Heart right ventricle (tissue), 16 donors: ENCODE results near the gene SYT6. TPM values are rescaled to one million over a fixed set of nuclear protein-coding genes. Genes with fewer than 3 reads are reported as not detected.

Experiments used
- ATAC-seq, 8 donors: fragments of 200-7000 bp; cut with Tn5 transposase; one replicate each; pipeline ENCODE4 v1.9.1; 2020; ENCODE audit warnings: mild to moderate bottlenecking in 8 of 8, moderate library complexity in 8 of 8, moderate number of reproducible peaks in 1 of 8
- DNase-seq, 2 donors: peaks; one replicate each; pipeline ENCODE4 v3.0.0-alpha.2; 2020
- H3K27ac ChIP-seq, 10 donors: fragments of 200-600 bp; sonication (generic) in 2 of 10; one replicate each; pipeline versions ENCODE4 v1.5.0 to v1.8.0; 2020 to 2022; ENCODE audit warnings: mild to moderate bottlenecking in 3 of 10
- H3K27me3 ChIP-seq, 7 donors: fragments of 200-600 bp; one replicate each; pipeline ENCODE4 v1.8.0; 2021 to 2022; ENCODE audit warnings: mild to moderate bottlenecking in 2 of 7
- H3K36me3 ChIP-seq, 9 donors: fragments of 200-600 bp; sonication (generic) in 1 of 9; one replicate each; pipeline versions ENCODE4 v1.5.0 to v1.8.0; 2020 to 2022; ENCODE audit warnings: mild to moderate bottlenecking in 2 of 9
- H3K4me1 ChIP-seq, 9 donors: fragments of 200-600 bp; sonication (generic) in 1 of 9; one replicate each; pipeline versions ENCODE4 v1.5.0 to v1.8.0; 2020 to 2022; ENCODE audit warnings: mild to moderate bottlenecking in 4 of 9
- H3K4me3 ChIP-seq, 10 donors: fragments of 200-600 bp; sonication (generic) in 2 of 10; one replicate each; pipeline versions ENCODE4 v1.5.0 to v1.8.0; 2020 to 2022; ENCODE audit warnings: mild to moderate bottlenecking in 7 of 10, moderate library complexity in 2 of 10
- H3K9me3 ChIP-seq, 11 donors: fragments of 200-600 bp in 10 of 11; sonication (generic) in 2 of 11; one replicate each; pipeline versions ENCODE4 v1.5.0 to v1.8.0; 2013 to 2022; ENCODE audit warnings: mild to moderate bottlenecking in 2 of 11, control low read depth in 1 of 11, moderate library complexity in 1 of 11
- CTCF ChIP-seq, 9 donors: fragments of 200-600 bp; sonication (generic) in 2 of 9; IDR thresholded peaks; one replicate each; pipeline versions ENCODE4 v1.5.0 to v1.8.0; 2021 to 2022; ENCODE audit warnings: antibody characterized with exemption in 9 of 9, mild to moderate bottlenecking in 5 of 9, moderate library complexity in 1 of 9
- WGBS, 2 donors: extraction: QIAGEN DNeasy Blood & Tissue Kit; methylation state at CpG; one replicate each; pipeline ENCODE4 v1.1.7; 2013; ENCODE audit warnings: inconsistent platforms in 1 of 2; 5-methylcytosine and 5-hydroxymethylcytosine counted together
- intact Hi-C, 10 donors: fragments of 100-400 bp; cut with DNase I; formaldehyde crosslinking; loops; one replicate each; pipeline versions ENCODE4 v1.11.1 to v1.14.2; 2022
- polyA plus RNA-seq, 2 donors: library from polyadenylated mRNA; stranded (reverse); fragments of 200-250 nt; gene quantifications; one replicate each; pipeline ENCODE4 v1.2.3, GENCODE V29; 2013
- total RNA-seq, 10 donors: library from RNA; stranded (reverse); fragmentation: NEBNext Ultra II Directional in 3 of 10; extraction: Animal tissue kit (Norgen Biotek cat#: 25700) in 3 of 10; gene quantifications; one replicate each; pipeline versions ENCODE4 v1.2.1 to v1.2.4, GENCODE V29; 2021 to 2023
- donor health status: Arrhythmogenic right ventricular cardiomyopathy.
- donor health status: ischemic (EF 13 %, LVEDD 7.1; RV severe dilation, severe dysfunction).
- donor health status: healthy with polysubstance abuse.
- donor health status: DM: no; HTN: yes; CAD: no.
- donor health status: DM: no; HTN: no; CAD: no.
- donor health status: ischemic (EF 25% LVEDD 6.9; RV normal size, moderate dysfunction).
- donor health status: ischemic (EF 25% LVEDD 5.7; RV mildly dilated, moderate dysfunction).
- donor health status: healthy.
- donor health status: DM: yes; HTN: yes; CAD: no.
- donor health status: Ischemic cardiomyopathy.
- donor health status: ischemic (EF 35%, LVEDD 5.7; RV mildly dilated, moderate dysfunction).
- donor health status: nonischemic (EF 11% LVEDD 7.7; RV severe dilation, severe dysfunction).
- donor health status: DM: yes; HTN: yes; CAD: no.
- donor health status: PGD.
- donor health status: ischemic (EF 29% LVEDD 5.4; RV normal size, mild dysfunction).
- donor health status: nonischemic (EF 23%, LVEDD 6.1; RV moderate dilation, normal function).

The SYT6 gene
- total and polyA plus RNA-seq, 12 donors, result 0.21 TPM; not detected in 11

GRCh38 chr1:114091711-114092110 lies 62.0 kb downstream of the SYT6 start:
- ATAC-seq (no peak), DNase-seq (no peak)
- peaks cover 0 to 14% (median 0%) of the 10 kb centered on the region in 9 donors for H3K4me1 ChIP-seq
- intact Hi-C loops, result no loop called here
- H3K27me3 ChIP-seq, result peaks cover 0 to 6% (median 0%) of the 10 kb centered on the region in 7 donors
- H3K9me3 ChIP-seq, result no peaks in the 10 kb centered on the region
- 94 to 95% methylated on average over 10 of the region's 10 CpGs for WGBS, 2 donors
- H3K27ac ChIP-seq, result no peak overlapping the region
- no peak for TF ChIP-seq CTCF (IDR thresholded peaks at IDR 0.05)
- no peaks in the 10 kb centered on the region for H3K36me3 ChIP-seq
- no peak overlapping the region for H3K4me3 ChIP-seq

GRCh38 chr1:114090738-114091505 lies 62.7 kb downstream of the SYT6 start:
- 87% methylated on average over 11 of the region's 11 CpGs for WGBS, 2 donors
- Histone ChIP-seq H3K36me3 (no peaks in the 10 kb centered on the region), H3K4me3 (no peak overlapping the region), H3K27me3 (peaks cover 0 to 6% (median 0%) of the 10 kb centered on the region in 7 donors), H3K9me3 (no peaks in the 10 kb centered on the region), H3K4me1 (peaks cover 0 to 14% (median 0%) of the 10 kb centered on the region in 9 donors), H3K27ac (no peak overlapping the region)
- ATAC-seq (no peak), DNase-seq (no peak)
- TF ChIP-seq CTCF (IDR thresholded peaks at IDR 0.05), result no peak
- intact Hi-C loops, result no loop called here

GRCh38 chr1:114089502-114090138 lies 64.0 kb downstream of the SYT6 start:
- Histone ChIP-seq H3K27ac (no peak overlapping the region), H3K9me3 (peaks cover 0 to 4% (median 0%) of the 10 kb centered on the region in 11 donors), H3K4me1 (peaks cover 0 to 12% (median 0%) of the 10 kb centered on the region in 9 donors), H3K27me3 (peaks cover 0 to 6% (median 0%) of the 10 kb centered on the region in 7 donors), H3K4me3 (no peak overlapping the region), H3K36me3 (no peaks in the 10 kb centered on the region)
- intact Hi-C loops, result no loop called here
- WGBS, 2 donors, result 83 to 89% methylated on average over 4 of the region's 4 CpGs
- DNase-seq, result no peak
- no peak for TF ChIP-seq CTCF (IDR thresholded peaks at IDR 0.05)
- ATAC-seq, result no peak

- Histone ChIP-seq H3K4me1 (peaks cover 0 to 2% (median 0%) of the 10 kb centered on the region in 9 donors), H3K27me3 (peaks cover 0 to 6% (median 0%) of the 10 kb centered on the region in 7 donors), H3K4me3 (no peak overlapping the region), H3K36me3 (no peaks in the 10 kb centered on the region), H3K9me3 (peaks cover 0 to 4% (median 0%) of the 10 kb centered on the region in 11 donors), H3K27ac (no peak overlapping the region)
- ATAC-seq (no peak), DNase-seq (no peak)
- 70 to 78% methylated on average over 13 of the region's 13 CpGs for WGBS, 2 donors
- intact Hi-C loops, result no loop called here
- TF ChIP-seq CTCF (IDR thresholded peaks at IDR 0.05), result no peak
Measured at GRCh38 chr1:114088392-114089299, 65.0 kb downstream of the SYT6 start.
